Panc1 (cell line): Measurements from ENCODE around the gene N4BP2L2. TPM values are rescaled to one million over a fixed set of nuclear protein-coding genes. Genes with fewer than 3 reads are reported as not detected.

Experiments
- ATAC-seq: fragments of 200-7000 bp; cut with Tn5 transposase; 2 replicates; pipeline ENCODE4 v1.9.1; 2020; ENCODE audit warnings: mild to moderate bottlenecking, moderate library complexity
- BruUV-seq: library from RNA; stranded (reverse); fragments of 400-500 nt; replicated peaks from 2 replicates; lab custom pipeline; 2021; lab: Mats Ljungman, UMichigan
- CTCF ChIA-PET: fragments of 300-600 bp; sonication (Branson Sonifier 250); formaldehyde crosslinking; loops from one replicate; lab custom pipeline; 2022; ENCODE audit warnings: antibody characterized with exemption; lab: Charles Lee
- POLR2A ChIA-PET: fragments of 300-600 bp; sonication (Branson Sonifier 250); formaldehyde crosslinking; loops from one replicate; lab custom pipeline; 2022; ENCODE audit warnings: antibody characterized with exemption; lab: Charles Lee
- DNase-seq: peaks from one replicate; pipeline ENCODE4 v3.0.0-alpha.2; 2010; ENCODE audit warnings: low read depth, low spot score
- H3K27ac ChIP-seq: 2 replicates; pipeline ENCODE4 v1.5.1; 2011; ENCODE audit warnings: mild to moderate bottlenecking, low read length, inconsistent platforms
- H3K27me3 ChIP-seq: fragments of 200-500 bp; sonication (Bioruptor generic); 2 replicates; pipeline ENCODE4 v1.6.0; 2014; ENCODE audit warnings: low read length, inconsistent platforms; ENCODE audit not compliant: control insufficient read depth, insufficient read depth
- H3K36me3 ChIP-seq: fragments of 200-500 bp; sonication (Bioruptor generic); 2 replicates; pipeline ENCODE4 v1.5.1; 2014; ENCODE audit warnings: inconsistent platforms, mild to moderate bottlenecking, low read length, moderate library complexity; ENCODE audit not compliant: control insufficient read depth, insufficient read depth
- H3K4me1 ChIP-seq: 2 replicates; pipeline ENCODE4 v1.5.1; 2011; ENCODE audit warnings: inconsistent platforms, mild to moderate bottlenecking, low read length, moderate library complexity; ENCODE audit not compliant: control insufficient read depth, insufficient read depth
- H3K4me3 ChIP-seq, 2 experiments: 2 replicates each; pipeline ENCODE4 v1.5.1; 2011 to 2012; ENCODE audit warnings: low read depth in 2 of 2, low read length in 2 of 2, mild to moderate bottlenecking in 2 of 2, inconsistent platforms in 1 of 2, moderate library complexity in 1 of 2
- H3K9me3 ChIP-seq: fragments of 200-500 bp; sonication (Bioruptor generic); 2 replicates; pipeline ENCODE4 v1.5.1; 2014; ENCODE audit warnings: low read depth, mild to moderate bottlenecking, inconsistent platforms, low read length, moderate library complexity; ENCODE audit not compliant: control insufficient read depth, insufficient read depth
- POLR2AphosphoS5 ChIP-seq: IDR thresholded peaks from 2 replicates; pipeline ENCODE4 v1.6.1; 2012; ENCODE audit warnings: mild to moderate bottlenecking, low read depth, low read length, moderate library complexity
- SIN3A ChIP-seq: IDR thresholded peaks from 2 replicates; pipeline ENCODE4 v1.6.1; 2012; ENCODE audit warnings: low read depth, mild to moderate bottlenecking, low read length, moderate library complexity, borderline replicate concordance; ENCODE audit not compliant: insufficient read depth
- TCF7L2 ChIP-seq: IDR thresholded peaks from 2 replicates; pipeline ENCODE4 v1.6.1; 2011; ENCODE audit warnings: mild to moderate bottlenecking, low read depth, low read length, inconsistent platforms
- in situ Hi-C: cut with HindIII; loops from 2 replicates; pipeline ENCODE4 v1.10.0; 2016; ENCODE audit warnings: low sequenced_read_pairs, low pct_unique_long_range_greater_than_20kb
- intact Hi-C: fragments of 100-400 bp; cut with micrococcal nuclease; formaldehyde crosslinking; loops from one replicate; pipeline ENCODE4 v1.10.0; 2022; ENCODE audit not compliant: unreplicated experiment
- total RNA-seq: library from RNA; stranded (reverse); gene quantifications from one replicate; pipeline ENCODE4 v1.2.1, GENCODE V29; 2021; ENCODE audit not compliant: unreplicated experiment
- TF ChIP-seq, protein P1 (sequence below): fragments of 450-650 bp; IDR thresholded peaks from 2 replicates; pipeline ENCODE4 v1.5.1; 2017; ENCODE audit warnings: mild to moderate bottlenecking
- TF ChIP-seq, protein P2 (sequence below), 2 experiments: IDR thresholded peaks; 2 replicates each; pipeline ENCODE4 v1.6.1; 2011 to 2012; ENCODE audit warnings: low read depth in 2 of 2, control low read depth in 1 of 2, low read length in 1 of 2, mild to moderate bottlenecking in 1 of 2, moderate library complexity in 1 of 2; ENCODE audit not compliant: insufficient read depth in 1 of 2

The N4BP2L2 gene
- total RNA-seq, 1 experiment from 2014 or later: 43.8 TPM

DNA sequence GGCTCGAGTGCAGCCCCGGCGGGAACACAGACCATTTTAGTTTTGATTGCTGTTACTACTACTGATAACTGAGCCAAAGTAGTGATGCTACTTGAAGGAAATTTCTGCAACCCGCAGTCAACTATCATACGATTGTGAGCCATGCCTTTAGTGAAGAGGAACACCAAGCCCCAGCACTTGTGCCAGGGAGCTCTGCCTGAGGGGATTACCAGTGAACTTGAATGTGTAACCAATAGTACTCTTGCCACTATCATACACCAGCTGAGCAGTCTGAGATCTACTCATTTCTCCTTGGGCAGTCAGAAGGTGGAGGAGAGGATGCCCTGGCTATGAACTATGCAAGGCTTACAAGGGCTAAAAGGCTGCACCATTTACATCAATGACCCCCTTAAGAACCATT is 61.7 kb downstream of the N4BP2L2 start:
- H3K9me3 ChIP-seq: no peaks in the 10 kb centered on the region
- ATAC-seq (no peak), DNase-seq (no peak)
- H3K4me3 ChIP-seq: no peak overlapping the region
- no peaks in the 10 kb centered on the region for H3K4me1 ChIP-seq
- intact Hi-C loops (no loop called here), in situ Hi-C loops (no loop called here)
- ChIA-PET CTCF (no interaction called here), POLR2A (no interaction called here)
- BruUV-seq: no TSS peak
- no peak for TF ChIP-seq SIN3A
- no peak for TF ChIP-seq POLR2AphosphoS5
- TF ChIP-seq, protein P1, sequence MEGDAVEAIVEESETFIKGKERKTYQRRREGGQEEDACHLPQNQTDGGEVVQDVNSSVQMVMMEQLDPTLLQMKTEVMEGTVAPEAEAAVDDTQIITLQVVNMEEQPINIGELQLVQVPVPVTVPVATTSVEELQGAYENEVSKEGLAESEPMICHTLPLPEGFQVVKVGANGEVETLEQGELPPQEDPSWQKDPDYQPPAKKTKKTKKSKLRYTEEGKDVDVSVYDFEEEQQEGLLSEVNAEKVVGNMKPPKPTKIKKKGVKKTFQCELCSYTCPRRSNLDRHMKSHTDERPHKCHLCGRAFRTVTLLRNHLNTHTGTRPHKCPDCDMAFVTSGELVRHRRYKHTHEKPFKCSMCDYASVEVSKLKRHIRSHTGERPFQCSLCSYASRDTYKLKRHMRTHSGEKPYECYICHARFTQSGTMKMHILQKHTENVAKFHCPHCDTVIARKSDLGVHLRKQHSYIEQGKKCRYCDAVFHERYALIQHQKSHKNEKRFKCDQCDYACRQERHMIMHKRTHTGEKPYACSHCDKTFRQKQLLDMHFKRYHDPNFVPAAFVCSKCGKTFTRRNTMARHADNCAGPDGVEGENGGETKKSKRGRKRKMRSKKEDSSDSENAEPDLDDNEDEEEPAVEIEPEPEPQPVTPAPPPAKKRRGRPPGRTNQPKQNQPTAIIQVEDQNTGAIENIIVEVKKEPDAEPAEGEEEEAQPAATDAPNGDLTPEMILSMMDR: no peak
- no peaks in the 10 kb centered on the region for H3K27me3 ChIP-seq
- no peaks in the 10 kb centered on the region for H3K36me3 ChIP-seq
- H3K27ac ChIP-seq: no peak overlapping the region

DNA sequence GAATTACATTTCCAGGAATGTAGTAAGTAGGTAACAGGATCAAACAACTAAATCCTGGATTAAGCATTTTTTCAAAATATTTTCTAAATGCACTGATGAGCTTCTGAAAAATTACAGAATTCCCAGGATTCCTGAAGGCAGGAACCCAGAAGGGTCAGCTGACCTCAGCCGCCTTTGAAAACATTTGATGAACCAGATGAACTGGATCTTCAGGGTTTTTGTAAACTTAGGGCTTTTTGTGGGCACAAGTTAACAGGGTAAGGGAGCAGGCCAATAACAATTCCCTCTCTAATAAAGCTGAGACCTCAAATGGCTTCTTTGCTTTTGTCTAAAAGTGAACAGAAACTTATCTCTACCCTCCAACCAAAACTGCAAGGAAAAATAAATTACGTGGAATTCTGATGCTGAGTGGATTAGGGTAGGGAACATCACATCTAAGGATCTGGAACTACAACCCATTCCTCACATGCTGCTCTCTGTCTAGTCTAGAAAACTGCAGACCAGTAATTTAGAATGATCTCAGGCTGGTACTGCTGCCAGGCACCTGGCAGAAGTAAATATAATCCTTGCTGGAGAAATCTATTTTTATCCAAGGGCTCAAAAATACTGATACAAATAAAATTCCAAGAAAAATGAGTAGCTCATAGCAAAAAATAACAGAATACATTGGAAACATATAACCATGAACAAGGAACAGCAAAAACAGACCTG is 62.4 kb downstream of the N4BP2L2 start:
- TF ChIP-seq SIN3A (no peak), POLR2AphosphoS5 (no peak), TCF7L2 (no peak)
- TF ChIP-seq, protein P1: no peak
- TF ChIP-seq, protein P2, sequence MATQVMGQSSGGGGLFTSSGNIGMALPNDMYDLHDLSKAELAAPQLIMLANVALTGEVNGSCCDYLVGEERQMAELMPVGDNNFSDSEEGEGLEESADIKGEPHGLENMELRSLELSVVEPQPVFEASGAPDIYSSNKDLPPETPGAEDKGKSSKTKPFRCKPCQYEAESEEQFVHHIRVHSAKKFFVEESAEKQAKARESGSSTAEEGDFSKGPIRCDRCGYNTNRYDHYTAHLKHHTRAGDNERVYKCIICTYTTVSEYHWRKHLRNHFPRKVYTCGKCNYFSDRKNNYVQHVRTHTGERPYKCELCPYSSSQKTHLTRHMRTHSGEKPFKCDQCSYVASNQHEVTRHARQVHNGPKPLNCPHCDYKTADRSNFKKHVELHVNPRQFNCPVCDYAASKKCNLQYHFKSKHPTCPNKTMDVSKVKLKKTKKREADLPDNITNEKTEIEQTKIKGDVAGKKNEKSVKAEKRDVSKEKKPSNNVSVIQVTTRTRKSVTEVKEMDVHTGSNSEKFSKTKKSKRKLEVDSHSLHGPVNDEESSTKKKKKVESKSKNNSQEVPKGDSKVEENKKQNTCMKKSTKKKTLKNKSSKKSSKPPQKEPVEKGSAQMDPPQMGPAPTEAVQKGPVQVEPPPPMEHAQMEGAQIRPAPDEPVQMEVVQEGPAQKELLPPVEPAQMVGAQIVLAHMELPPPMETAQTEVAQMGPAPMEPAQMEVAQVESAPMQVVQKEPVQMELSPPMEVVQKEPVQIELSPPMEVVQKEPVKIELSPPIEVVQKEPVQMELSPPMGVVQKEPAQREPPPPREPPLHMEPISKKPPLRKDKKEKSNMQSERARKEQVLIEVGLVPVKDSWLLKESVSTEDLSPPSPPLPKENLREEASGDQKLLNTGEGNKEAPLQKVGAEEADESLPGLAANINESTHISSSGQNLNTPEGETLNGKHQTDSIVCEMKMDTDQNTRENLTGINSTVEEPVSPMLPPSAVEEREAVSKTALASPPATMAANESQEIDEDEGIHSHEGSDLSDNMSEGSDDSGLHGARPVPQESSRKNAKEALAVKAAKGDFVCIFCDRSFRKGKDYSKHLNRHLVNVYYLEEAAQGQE (IDR thresholded peaks at IDR 0.05; ENCODE audit: insufficient read depth in 1 of 2, low read depth in 2 of 2, low read length in 1 of 2): no peak
- Histone ChIP-seq H3K4me3 (no peak overlapping the region), H3K27me3 (no peaks in the 10 kb centered on the region), H3K9me3 (no peaks in the 10 kb centered on the region), H3K36me3 (no peaks in the 10 kb centered on the region), H3K4me1 (no peaks in the 10 kb centered on the region), H3K27ac (no peak overlapping the region)
- ATAC-seq (no peak), DNase-seq (no peak)
- CTCF ChIA-PET: no interaction called here
- no TSS peak for BruUV-seq
- intact Hi-C loops (no loop called here), in situ Hi-C loops (no loop called here)
- POLR2A ChIA-PET: no interaction called here
